SKM-1 treated with dmso at 0.1 percent for 144 hours (cell line): ENCODE measurements around the gene CST1.

Source experiments
- DNase-seq: peaks from one replicate; lab custom pipeline; 2025; ENCODE audit not compliant: unreplicated experiment; lab: John Stamatoyannopoulos, UW

CST1 gene

GRCh38 chr20:23710771-23711170, 40.0 kb downstream of the CST1 start:
- DNase-seq, result no peak

GRCh38 chr20:23705895-23706294, 44.8 kb downstream of the CST1 start:
- DNase-seq, result no peak

DNA sequence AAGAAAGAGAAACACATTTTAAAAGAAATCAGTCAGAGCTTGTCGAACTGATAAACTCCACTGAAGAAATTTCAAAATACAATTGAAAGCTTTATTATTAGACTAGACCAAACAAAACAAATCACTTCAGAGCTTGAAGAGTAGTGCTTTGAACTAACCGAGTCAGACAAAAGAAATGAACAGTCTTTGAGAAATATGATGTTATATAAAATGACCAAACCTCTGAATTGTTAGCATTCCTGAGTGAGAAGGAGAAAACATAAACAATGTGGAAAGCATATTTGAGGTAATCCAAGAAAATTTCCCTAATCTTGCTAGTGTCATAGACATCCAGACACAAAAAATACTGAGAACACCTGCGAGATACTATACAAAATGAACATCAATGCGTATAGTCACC, 48.7 kb downstream of the CST1 start:
- no peak for DNase-seq

GRCh38 chr20:23700931-23701330, 49.8 kb downstream of the CST1 start:
- no peak for DNase-seq

- no peak for DNase-seq
Observed at GRCh38 chr20:23697947-23698346, 52.8 kb downstream of the CST1 start.
